K562 (cell line): ENCODE data around the gene METRNL. TPM values are rescaled to one million over a fixed set of nuclear protein-coding genes. Genes with fewer than 3 reads are reported as not detected.

ENCODE experiments used
- ATAC-seq: fragments of 200-7000 bp; cut with Tn5 transposase; 3 replicates; pipeline ENCODE4 v1.9.1; 2020; ENCODE audit warnings: moderate library complexity
- BruUV-seq: library from RNA; stranded (reverse); fragments of 400-500 nt; replicated peaks from 2 replicates; lab custom pipeline; 2021; lab: Mats Ljungman, UMichigan
- CTCF ChIA-PET: fragments of 300-600 bp; formaldehyde crosslinking; extraction: SDS; loops from one replicate; lab custom pipeline; 2021; ENCODE audit warnings: low intra/inter-chr PET ratio; lab: Yijun Ruan, JAX
- POLR2A ChIA-PET: fragments of 300-600, 350-650 bp; sonication (Branson Sonifier 250); formaldehyde crosslinking; extraction: SDS; loops from one replicate; lab custom pipeline; 2021; ENCODE audit warnings: antibody characterized with exemption, inconsistent platforms; lab: Yijun Ruan, JAX
- DNase-seq, 4 experiments: peaks; one replicate each; pipeline versions ENCODE4 v3.0.0 to v3.0.0-alpha.2; 2011 to 2018; ENCODE audit warnings: low spot score in 3 of 4, mixed read lengths in 3 of 4; ENCODE audit errors: extremely low read depth in 1 of 4
- FAIRE-seq: peaks from 2 replicates; lab custom pipeline; 2011; peaks lifted over from hg19 to GRCh38; lab: Jason Lieb, UNC
- H2AFZ ChIP-seq: 2 replicates; pipeline ENCODE4 v1.6.0; 2011; ENCODE audit warnings: low read depth, low read length, control low read depth, inconsistent platforms
- H3K27ac ChIP-seq: fragments of 200-600 bp; 3 replicates; pipeline ENCODE4 v1.8.0; 2011; ENCODE audit warnings: low read depth, mild to moderate bottlenecking, control low read depth, inconsistent platforms, low read length, moderate library complexity, mixed read lengths; ENCODE audit errors: extremely low read depth
- H3K27me3 ChIP-seq, 2 experiments: fragments of 300-600 bp in 1 of 2; 2 replicates in 1 of 2; 3 replicates in 1 of 2; pipeline versions ENCODE4 v1.6.0 to v1.8.0; 2011; ENCODE audit warnings: inconsistent platforms in 2 of 2, low read length in 2 of 2, mild to moderate bottlenecking in 1 of 2, mixed read lengths in 1 of 2, moderate library complexity in 1 of 2; ENCODE audit not compliant: control insufficient read depth in 2 of 2, insufficient read depth in 2 of 2
- H3K36me3 ChIP-seq: fragments of 300-600 bp; 3 replicates; pipeline ENCODE4 v1.8.0; 2011; ENCODE audit warnings: mild to moderate bottlenecking, low read length, inconsistent platforms; ENCODE audit not compliant: control insufficient read depth, insufficient read depth
- H3K4me1 ChIP-seq, 2 experiments: fragments of 200-600 bp in 1 of 2; replicated peaks in 1 of 2; 2 replicates in 1 of 2; 3 replicates in 1 of 2; pipeline versions ENCODE4 v1.5.1 to v1.8.0; 2011; ENCODE audit warnings: inconsistent platforms in 2 of 2, low read length in 2 of 2, mild to moderate bottlenecking in 1 of 2, mixed read lengths in 1 of 2, moderate library complexity in 1 of 2; ENCODE audit not compliant: control insufficient read depth in 2 of 2, insufficient read depth in 2 of 2
- H3K4me2 ChIP-seq: 2 replicates; pipeline ENCODE4 v1.6.1; 2011; ENCODE audit warnings: low read length, control low read depth, inconsistent platforms, mixed read lengths; ENCODE audit not compliant: insufficient read depth
- H3K4me3 ChIP-seq: fragments of 200-600 bp; sonication (generic), shearing (Covaris generic); 2 replicates; pipeline ENCODE4 v1.5.1; 2016; ENCODE audit warnings: control low read depth, inconsistent platforms
- H3K79me2 ChIP-seq: fragments of 200-600 bp; 3 replicates; pipeline ENCODE4 v1.8.0; 2011; ENCODE audit warnings: low read length, inconsistent platforms; ENCODE audit not compliant: control insufficient read depth, insufficient read depth
- H3K9ac ChIP-seq, 2 experiments: 2 replicates each; pipeline versions ENCODE4 v1.6.0 to v1.6.1; 2011; ENCODE audit warnings: low read depth in 2 of 2, low read length in 2 of 2, control low read depth in 1 of 2, inconsistent platforms in 1 of 2, mild to moderate bottlenecking in 1 of 2, mixed read lengths in 1 of 2; ENCODE audit not compliant: insufficient read depth in 1 of 2
- H3K9me1 ChIP-seq: one replicate; pipeline ENCODE4 v1.6.0; 2011; ENCODE audit warnings: inconsistent platforms, mild to moderate bottlenecking, low read length, moderate library complexity; ENCODE audit not compliant: control insufficient read depth, insufficient read depth
- H3K9me3 ChIP-seq: replicated peaks from 2 replicates; pipeline ENCODE4 v1.5.1; 2011; ENCODE audit warnings: low read depth, low read length, inconsistent platforms; ENCODE audit not compliant: control insufficient read depth, insufficient read depth
- H4K20me1 ChIP-seq: replicated peaks from 2 replicates; pipeline ENCODE4 v1.6.1; 2011; ENCODE audit warnings: low read length, inconsistent platforms, mixed read lengths; ENCODE audit not compliant: control insufficient read depth, insufficient read depth
- CHD2 ChIP-seq: IDR thresholded peaks from 2 replicates; pipeline ENCODE4 v1.6.1; 2011; ENCODE audit warnings: low read depth, low read length
- CTCFL ChIP-seq: IDR thresholded peaks from 2 replicates; pipeline ENCODE4 v1.6.1; 2011; ENCODE audit warnings: borderline replicate concordance, low read depth, mild to moderate bottlenecking, moderate library complexity, low read length; ENCODE audit not compliant: insufficient read depth, poor library complexity, severe bottlenecking
- DNMT1 ChIP-seq: fragments of 450-650 bp; IDR thresholded peaks from 2 replicates; pipeline ENCODE4 v1.6.1; 2016; ENCODE audit warnings: antibody characterized with exemption, mild to moderate bottlenecking
- GTF2A2 ChIP-seq: IDR thresholded peaks from 2 replicates; pipeline ENCODE4 v1.6.1; 2016; ENCODE audit warnings: mild to moderate bottlenecking, missing genetic modification characterization, missing compliant biosample characterization
- GTF2F1 ChIP-seq: IDR thresholded peaks from 2 replicates; pipeline ENCODE4 v1.6.1; 2011; ENCODE audit warnings: low read depth, low read length, improper control_type of control experiment
- HDAC2 ChIP-seq: fragments of 450-650 bp; IDR thresholded peaks from 2 replicates; pipeline ENCODE4 v1.6.1; 2016; ENCODE audit warnings: mild to moderate bottlenecking
- IRF9 ChIP-seq: fragments of 450-650 bp; IDR thresholded peaks from 2 replicates; pipeline ENCODE4 v1.6.1; 2016; ENCODE audit warnings: missing biosample characterization, missing genetic modification characterization
- MAFF ChIP-seq: IDR thresholded peaks from 2 replicates; pipeline ENCODE4 v1.6.1; 2012; ENCODE audit warnings: low read length, improper control_type of control experiment
- PBX2 ChIP-seq, 2 experiments: IDR thresholded peaks in 1 of 2; conservative IDR thresholded peaks in 1 of 2; 2 replicates each; pipeline ENCODE4 v1.6.1; 2016; ENCODE audit warnings: low read depth in 2 of 2, mild to moderate bottlenecking in 1 of 2, missing compliant biosample characterization in 1 of 2, missing genetic modification characterization in 1 of 2, moderate library complexity in 1 of 2
- SFPQ ChIP-seq: fragments of 200-400 bp; formaldehyde crosslinking; IDR thresholded peaks from 2 replicates; pipeline ENCODE4 v1.6.1; 2017; ENCODE audit warnings: mild to moderate bottlenecking, low read depth, low read length, moderate library complexity
- SMC3 ChIP-seq: conservative IDR thresholded peaks from 2 replicates; pipeline ENCODE4 v1.6.1; 2011; ENCODE audit warnings: low read depth, low read length, improper control_type of control experiment; ENCODE audit not compliant: insufficient read depth
- STAT5B ChIP-seq: fragments of 250-450 bp; sonication (Bioruptor Pico); IDR thresholded peaks from 2 replicates; pipeline ENCODE4 v1.8.0; 2021; ENCODE audit warnings: mild to moderate bottlenecking, inconsistent platforms
- ZNF232 ChIP-seq: sonication (generic); formaldehyde crosslinking; IDR thresholded peaks from 2 replicates; pipeline ENCODE4 v1.8.0; 2022; ENCODE audit warnings: mild to moderate bottlenecking, missing genetic modification reagents
- ZNF311 ChIP-seq: fragments of 250-450 bp; sonication (Bioruptor Pico); IDR thresholded peaks from 2 replicates; pipeline ENCODE4 v1.4.0; 2020; ENCODE audit warnings: mild to moderate bottlenecking, moderate library complexity
- ZNF561 ChIP-seq: fragments of 450-650 bp; formaldehyde crosslinking; conservative IDR thresholded peaks from 2 replicates; pipeline ENCODE4 v1.4.0; 2020; ENCODE audit warnings: mild to moderate bottlenecking, moderate library complexity
- WGBS: fragments of 100-300 bp; shearing (Covaris generic); methylation state at CpG from one replicate; pipeline ENCODE4 v1.1.6; 2016; ENCODE audit warnings: low coverage, mixed read lengths; ENCODE audit not compliant: insufficient coverage; ENCODE audit errors: missing lambda C conversion rate; 5-methylcytosine and 5-hydroxymethylcytosine counted together
- in situ Hi-C: fragments of 300-500 bp; cut with MboI; formaldehyde crosslinking; loops from 4 replicates; pipeline ENCODE4 v1.15.0; 2018; ENCODE audit warnings: inconsistent platforms, mixed read lengths
- intact Hi-C: fragments of 100-400 bp; cut with micrococcal nuclease; formaldehyde crosslinking; loops from 2 replicates; pipeline ENCODE4 v1.14.2; 2022
- polyA plus RNA-seq, 8 experiments: library from polyadenylated mRNA; depleted of rRNA in 4 of 8; stranded (reverse) in 5 of 8; unstranded in 3 of 8; fragments of >200 nt; fragmentation: Nextera tagmentation in 2 of 8; fragmentation: Illumina TruSeq in 1 of 8; extraction: Ambion mirVana in 2 of 8; extraction: Trizol in 1 of 8; gene quantifications; 2 replicates each; pipeline versions ENCODE4 v1.2.1 to v1.2.3, GENCODE V29; 2011 to 2014; ENCODE audit warnings: inconsistent platforms in 1 of 8, missing spikeins in 1 of 8
- total RNA-seq, 7 experiments: library from RNA; depleted of rRNA in 6 of 7; stranded (reverse); fragments of >200 nt in 6 of 7; fragmentation: Illumina TruSeq in 2 of 7; extraction: Trizol in 2 of 7; gene quantifications; 2 replicates each; pipeline versions ENCODE4 v1.2.1 to v1.2.3, GENCODE V29; 2011 to 2021; ENCODE audit warnings: low replicate concordance in 1 of 7

Gene METRNL
- total and polyA plus RNA-seq, 9 of the 15 experiments (the other 6 are each of a cell fraction or from before 2014, with no cell fraction given): 0.17 to 31.8 (median 2.9) TPM

GRCh38 chr17:83071966-83072562 lies 7.3 kb upstream of the METRNL start:
- H3K27ac ChIP-seq: no peak overlapping the region
- FAIRE-seq (peak; percentile 66), ATAC-seq (no peak), DNase-seq (no peak)
- no peak overlapping the region for H2AFZ ChIP-seq
- POLR2A ChIA-PET: no interaction called here
- no peaks in the 10 kb centered on the region; a peak in 1 of 5 replicates for H3K27me3 ChIP-seq
- H3K4me3 ChIP-seq: no peak overlapping the region
- CTCF ChIA-PET: no interaction called here
- no peaks in the 10 kb centered on the region for H3K36me3 ChIP-seq
- H3K79me2 ChIP-seq: no peaks in the 10 kb centered on the region
- peaks cover 3% of the 10 kb centered on the region for H3K9me1 ChIP-seq
- intact Hi-C loops (no loop called here), in situ Hi-C loops (no loop called here)
- H4K20me1 ChIP-seq: no peaks in the 10 kb centered on the region
- peak overlapping the region in 1 of 2 experiments; percentile 84; a peak in 2 of 4 replicates for H3K9ac ChIP-seq
- BruUV-seq: no TSS peak
- WGBS: 30% methylated on average over 7 of the region's 10 CpGs
- no peak overlapping the region for H3K4me2 ChIP-seq
- no peaks in the 10 kb centered on the region for H3K9me3 ChIP-seq
- H3K4me1 ChIP-seq: peaks cover 25 to 79% of the 10 kb centered on the region in 2 experiments
- TF ChIP-seq IRF9 (tag) (no peak), SFPQ (no peak), ZNF311 (no peak), ZNF232 (CRISPR knock-in tag) (no peak), MAFF (no peak), HDAC2 (no peak), CHD2 (no peak), SMC3 (no peak), CTCFL (no peak), STAT5B (CRISPR knock-in tag) (no peak), ZNF561 (CRISPR knock-in tag) (no peak), GTF2A2 (tag) (no peak), DNMT1 (no peak), PBX2 (CRISPR knock-in tag; IDR thresholded peaks at IDR 0.05; ENCODE audit: low read depth) (no peak), PBX2 (tag; conservative IDR thresholded peaks at IDR 0.05; ENCODE audit: low read depth) (no peak), GTF2F1 (no peak)
